ENCODE results near the gene LRRIQ4. TPM values are rescaled to one million over a fixed set of nuclear protein-coding genes. Genes with fewer than 3 reads are reported as not detected.

The LRRIQ4 gene
- total RNA-seq, 4 donors from 2014 or later = not detected

DNA sequence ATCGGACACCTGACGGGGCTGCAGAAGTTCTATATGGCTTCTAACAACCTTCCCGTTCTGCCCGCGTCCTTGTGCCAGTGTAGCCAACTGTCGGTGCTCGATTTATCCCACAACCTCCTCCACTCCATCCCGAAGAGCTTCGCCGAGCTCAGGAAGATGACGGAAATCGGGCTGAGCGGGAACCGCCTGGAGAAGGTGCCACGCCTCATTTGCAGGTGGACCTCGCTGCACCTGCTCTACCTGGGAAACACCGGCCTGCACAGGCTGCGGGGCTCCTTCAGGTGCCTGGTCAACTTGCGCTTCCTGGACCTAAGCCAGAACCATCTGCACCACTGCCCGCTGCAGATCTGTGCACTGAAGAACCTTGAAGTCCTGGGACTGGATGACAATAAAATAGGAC, 9.9 kb downstream of the LRRIQ4 start:
- no peak overlapping the region for H3K4me3 ChIP-seq
- no peak overlapping the region for H3K27ac ChIP-seq
- DNase-seq (ENCODE audit: low spot score in 2 of 2) = no peak
- peaks cover 4% of the 10 kb centered on the region for H3K27me3 ChIP-seq
- no peaks in the 10 kb centered on the region for H3K9me3 ChIP-seq
- no peaks in the 10 kb centered on the region for H3K4me1 ChIP-seq
- H3K36me3 ChIP-seq = no peaks in the 10 kb centered on the region
- TF ChIP-seq CTCF (IDR thresholded peaks at IDR 0.05) (no peak), EP300 (IDR thresholded peaks at IDR 0.05) (no peak), POLR2AphosphoS5 (IDR thresholded peaks at IDR 0.05) (no peak), POLR2A (IDR thresholded peaks at IDR 0.05) (no peak)
- WGBS = 91% methylated on average over 13 of the region's 20 CpGs

DNA sequence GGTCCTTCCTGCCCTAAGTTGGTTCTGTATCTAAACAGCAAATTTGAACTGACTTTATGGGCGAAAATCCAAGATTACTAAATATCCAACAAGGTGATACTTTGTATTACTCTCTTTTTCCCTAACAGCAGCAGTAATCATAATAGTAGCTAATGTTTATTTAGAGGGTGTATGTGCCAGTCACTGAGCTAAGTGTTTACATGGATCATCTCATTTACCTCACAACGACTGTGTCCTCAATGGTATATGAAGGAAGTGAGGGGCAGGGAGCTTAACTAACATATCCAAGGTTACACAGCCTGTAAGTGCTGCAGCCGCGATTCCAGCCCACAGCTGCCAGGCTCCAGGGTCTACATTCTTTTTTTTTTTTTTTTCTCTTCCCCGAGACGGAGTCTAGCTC, 10.3 kb downstream of the LRRIQ4 start:
- H3K4me1 ChIP-seq = no peaks in the 10 kb centered on the region
- no peaks in the 10 kb centered on the region for H3K36me3 ChIP-seq
- TF ChIP-seq POLR2AphosphoS5 (IDR thresholded peaks at IDR 0.05) (no peak), CTCF (IDR thresholded peaks at IDR 0.05) (no peak), POLR2A (IDR thresholded peaks at IDR 0.05) (no peak), EP300 (IDR thresholded peaks at IDR 0.05) (no peak)
- peaks cover 4% of the 10 kb centered on the region for H3K27me3 ChIP-seq
- no peak for DNase-seq (ENCODE audit: low spot score in 2 of 2)
- H3K4me3 ChIP-seq = no peak overlapping the region
- 79% methylated on average over 6 of the region's 6 CpGs for WGBS
- H3K9me3 ChIP-seq = no peaks in the 10 kb centered on the region
- H3K27ac ChIP-seq = no peak overlapping the region

DNA sequence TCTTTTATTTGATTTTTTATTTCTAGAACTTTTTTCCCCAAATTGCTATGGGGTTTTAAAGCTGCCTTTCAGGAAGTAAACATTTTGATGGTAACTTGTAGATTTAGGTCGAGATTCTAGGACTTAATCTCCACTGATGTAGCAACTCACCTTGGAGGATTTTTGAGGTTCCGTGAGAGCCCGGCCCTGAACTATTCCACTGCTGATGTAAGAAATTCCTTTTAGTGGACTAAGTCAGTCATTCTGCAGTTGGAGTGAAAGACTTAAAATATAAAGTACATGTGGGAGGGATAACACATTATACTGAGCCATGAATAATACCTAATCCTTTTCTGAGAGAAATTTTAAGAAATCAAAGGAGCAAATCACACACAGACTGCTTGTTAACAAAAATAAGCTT, 12.6 kb downstream of the LRRIQ4 start:
- Histone ChIP-seq H3K9me3 (no peaks in the 10 kb centered on the region), H3K27ac (no peak overlapping the region), H3K27me3 (peaks cover 4% of the 10 kb centered on the region), H3K4me1 (no peaks in the 10 kb centered on the region), H3K36me3 (no peaks in the 10 kb centered on the region), H3K4me3 (no peak overlapping the region)
- TF ChIP-seq EP300 (IDR thresholded peaks at IDR 0.05) (no peak), POLR2A (IDR thresholded peaks at IDR 0.05) (no peak), CTCF (IDR thresholded peaks at IDR 0.05) (no peak), POLR2AphosphoS5 (IDR thresholded peaks at IDR 0.05) (no peak)
- DNase-seq (ENCODE audit: low spot score in 2 of 2) = no peak
- WGBS = 77% methylated on average over 3 of the region's 3 CpGs

DNA sequence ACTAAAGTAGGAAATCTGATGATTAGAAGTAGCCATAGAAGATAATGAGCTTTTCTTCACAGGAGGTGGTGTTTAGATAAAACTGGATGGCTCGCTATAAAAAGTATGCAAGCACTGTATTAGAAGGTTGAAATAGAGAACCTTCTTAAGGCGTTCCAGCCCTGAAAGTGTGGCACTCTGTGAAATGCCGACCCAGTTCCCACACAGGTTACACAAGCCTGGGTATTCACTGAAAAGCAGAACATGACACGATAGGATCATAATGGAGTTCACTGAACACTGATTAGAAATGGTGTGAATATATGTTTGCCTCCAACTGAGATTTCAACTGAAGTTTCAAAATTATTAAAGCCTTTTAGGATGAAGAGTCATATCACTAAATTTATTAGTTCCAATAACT, 15.0 kb downstream of the LRRIQ4 start:
- Histone ChIP-seq H3K4me3 (no peak overlapping the region), H3K27ac (no peak overlapping the region), H3K36me3 (no peaks in the 10 kb centered on the region), H3K4me1 (no peaks in the 10 kb centered on the region), H3K27me3 (no peaks in the 10 kb centered on the region), H3K9me3 (no peaks in the 10 kb centered on the region)
- 78% methylated on average over 4 of the region's 4 CpGs for WGBS
- no peak for DNase-seq (ENCODE audit: low spot score in 2 of 2)
- TF ChIP-seq POLR2A (IDR thresholded peaks at IDR 0.05) (no peak), POLR2AphosphoS5 (IDR thresholded peaks at IDR 0.05) (no peak), EP300 (IDR thresholded peaks at IDR 0.05) (no peak), CTCF (IDR thresholded peaks at IDR 0.05) (no peak)

GRCh38 chr3:169835533-169835932, 22.9 kb downstream of the LRRIQ4 start:
- H3K27me3 ChIP-seq = no peaks in the 10 kb centered on the region

More at GRCh38 chr3:169835533-169835932, 22.9 kb downstream of the LRRIQ4 start:
- TF ChIP-seq POLR2A (IDR thresholded peaks at IDR 0.05) (no peak), POLR2AphosphoS5 (IDR thresholded peaks at IDR 0.05) (no peak), CTCF (IDR thresholded peaks at IDR 0.05) (no peak), EP300 (IDR thresholded peaks at IDR 0.05) (no peak)
- no peak for DNase-seq (ENCODE audit: low spot score in 2 of 2)
- no peaks in the 10 kb centered on the region for H3K4me1 ChIP-seq
- no peaks in the 10 kb centered on the region for H3K36me3 ChIP-seq
- 45% methylated on average over 1 of the region's 1 CpG for WGBS
- no peaks in the 10 kb centered on the region for H3K9me3 ChIP-seq
- no peak overlapping the region for H3K27ac ChIP-seq
- H3K4me3 ChIP-seq = no peak overlapping the region
